Muscle layer of duodenum (tissue), 2 donors: Measurements from ENCODE around the gene ZNF646.

ENCODE experiments used
- H3K27ac ChIP-seq: one replicate; pipeline ENCODE4 v1.7.0; 2013; ENCODE audit warnings: mild to moderate bottlenecking, low read length
- H3K27me3 ChIP-seq: one replicate; pipeline ENCODE4 v1.7.0; 2013; ENCODE audit warnings: low read depth, mild to moderate bottlenecking, control low read depth, low read length
- H3K36me3 ChIP-seq, 2 donors: one replicate each; pipeline ENCODE4 v1.7.0; 2013; ENCODE audit warnings: low read length in 2 of 2, control low read depth in 1 of 2, mild to moderate bottlenecking in 1 of 2; ENCODE audit not compliant: insufficient read depth in 2 of 2, control insufficient read depth in 1 of 2
- H3K4me1 ChIP-seq, 2 donors: one replicate each; pipeline ENCODE4 v1.7.0; 2013; ENCODE audit warnings: low read length in 2 of 2, mild to moderate bottlenecking in 2 of 2, control low read depth in 1 of 2, moderate library complexity in 1 of 2; ENCODE audit not compliant: insufficient read depth in 2 of 2, control insufficient read depth in 1 of 2
- H3K4me3 ChIP-seq, 2 donors: one replicate each; pipeline ENCODE4 v1.7.0; 2013; ENCODE audit warnings: low read length in 2 of 2, low read depth in 1 of 2, mild to moderate bottlenecking in 1 of 2
- H3K9me3 ChIP-seq, 2 donors: one replicate each; pipeline ENCODE4 v1.7.0; 2013; ENCODE audit warnings: low read length in 2 of 2, control low read depth in 1 of 2, mild to moderate bottlenecking in 1 of 2; ENCODE audit not compliant: control insufficient read depth in 1 of 2
- donor health status: healthy.

ZNF646 gene

DNA sequence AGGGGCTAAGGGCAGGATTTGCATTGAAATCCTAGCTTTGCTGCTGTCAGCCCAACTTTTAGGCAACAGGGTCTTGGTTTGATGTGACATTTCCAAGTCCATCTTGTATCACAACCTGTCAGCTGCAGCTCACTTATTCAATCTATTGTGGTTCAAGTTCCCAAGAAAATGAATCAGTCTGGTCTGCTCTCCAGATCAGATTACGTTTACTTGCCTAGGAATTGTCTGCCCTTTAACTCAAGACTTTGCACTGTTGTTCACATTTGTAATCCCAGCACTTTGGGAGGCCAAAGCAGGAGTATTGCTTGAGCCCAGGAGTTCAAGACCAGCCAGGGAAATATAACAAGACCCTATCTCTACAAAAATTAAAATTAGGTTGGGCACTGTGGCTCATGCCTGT, 30.9 kb upstream of the ZNF646 start:
- Histone ChIP-seq H3K36me3 (peaks cover 18 to 30% of the 10 kb centered on the region in 2 donors), H3K27me3 (no peaks in the 10 kb centered on the region), H3K9me3 (no peaks in the 10 kb centered on the region), H3K4me1 (no peaks in the 10 kb centered on the region), H3K27ac (no peak overlapping the region), H3K4me3 (no peak overlapping the region)

- Histone ChIP-seq H3K27me3 (no peaks in the 10 kb centered on the region), H3K9me3 (no peaks in the 10 kb centered on the region), H3K4me1 (no peaks in the 10 kb centered on the region), H3K27ac (no peak overlapping the region), H3K4me3 (no peak overlapping the region), H3K36me3 (peaks cover 14 to 23% of the 10 kb centered on the region in 2 donors)
These were observed 30.2 kb upstream of the ZNF646 start for GRCh38 chr16:31043898-31044481.

DNA sequence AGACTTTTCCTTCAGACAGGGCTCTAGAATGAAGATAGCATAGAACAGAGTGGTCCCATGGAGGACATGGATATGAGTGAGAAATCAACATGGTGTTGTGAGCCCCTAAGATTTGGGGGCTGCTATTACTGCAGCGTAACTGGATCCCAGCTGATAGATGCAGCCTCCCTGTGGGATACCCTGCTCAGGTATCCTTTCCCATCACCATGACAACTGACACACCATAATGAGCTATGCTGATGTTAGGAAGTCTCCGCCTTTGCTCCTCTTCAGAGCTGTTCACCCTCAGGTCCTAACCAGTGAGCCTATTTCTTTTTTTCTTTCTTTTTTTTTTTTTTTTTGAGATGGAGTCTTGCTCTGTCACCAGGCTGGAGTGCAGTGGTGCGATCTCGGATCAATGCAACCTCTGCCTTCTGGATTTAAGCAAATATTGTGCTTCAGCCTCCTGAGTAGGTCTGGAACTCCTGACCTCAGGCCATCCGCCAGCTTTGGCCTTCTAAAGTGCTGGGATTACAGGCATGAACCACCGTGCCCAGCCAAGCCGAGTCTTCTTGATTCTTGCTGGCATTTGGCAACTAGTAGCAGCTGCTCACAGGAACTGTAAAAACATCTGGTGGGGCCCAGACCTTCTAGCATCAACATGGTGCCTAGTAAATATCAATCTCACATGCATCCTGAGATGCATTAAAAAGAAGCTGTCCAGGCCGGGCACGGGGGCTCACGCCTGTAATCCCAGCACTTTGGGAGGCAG, 23.8 kb upstream of the ZNF646 start:
- Histone ChIP-seq H3K4me3 (no peak overlapping the region), H3K36me3 (no peaks in the 10 kb centered on the region), H3K27me3 (no peaks in the 10 kb centered on the region), H3K27ac (no peak overlapping the region), H3K4me1 (no peaks in the 10 kb centered on the region), H3K9me3 (no peaks in the 10 kb centered on the region)

DNA sequence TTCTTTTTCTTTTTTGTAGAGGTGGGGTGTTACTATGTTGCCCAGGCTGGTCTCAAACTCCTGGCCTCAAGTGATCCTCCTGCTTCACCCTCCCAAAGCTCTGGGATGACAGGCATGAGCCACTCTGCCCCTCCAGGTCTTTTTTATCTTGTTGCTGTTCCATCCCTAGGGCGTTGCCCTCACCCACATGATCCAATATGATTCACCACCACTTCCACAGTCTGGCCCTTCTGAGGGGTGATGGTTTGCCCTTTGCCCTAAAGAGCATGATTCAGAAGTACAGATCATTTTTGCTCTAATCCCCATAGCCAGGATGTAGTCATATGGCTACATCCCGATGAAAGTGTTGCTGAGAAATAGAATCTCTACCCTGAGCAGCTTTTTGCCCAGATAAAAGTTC, 22.1 kb upstream of the ZNF646 start:
- Histone ChIP-seq H3K27me3 (no peaks in the 10 kb centered on the region), H3K36me3 (no peaks in the 10 kb centered on the region), H3K4me1 (no peaks in the 10 kb centered on the region), H3K9me3 (no peaks in the 10 kb centered on the region), H3K4me3 (no peak overlapping the region), H3K27ac (no peak overlapping the region)

- no peak overlapping the region for H3K27ac ChIP-seq
- no peaks in the 10 kb centered on the region for H3K27me3 ChIP-seq
- no peak overlapping the region for H3K4me3 ChIP-seq
- H3K4me1 ChIP-seq: no peaks in the 10 kb centered on the region
- H3K36me3 ChIP-seq: peaks cover 0 to 5% of the 10 kb centered on the region in 2 donors
- no peaks in the 10 kb centered on the region for H3K9me3 ChIP-seq
These were observed 18.6 kb upstream of the ZNF646 start for GRCh38 chr16:31055613-31056012.

- H3K27me3 ChIP-seq: no peaks in the 10 kb centered on the region
- peaks cover 0 to 7% of the 10 kb centered on the region in 2 donors for H3K4me1 ChIP-seq
- no peak overlapping the region for H3K27ac ChIP-seq
- H3K36me3 ChIP-seq: peaks cover 0 to 30% of the 10 kb centered on the region in 2 donors
- no peaks in the 10 kb centered on the region for H3K9me3 ChIP-seq
- H3K4me3 ChIP-seq: no peak overlapping the region
These were observed 13.0 kb upstream of the ZNF646 start for GRCh38 chr16:31061126-31061812.

DNA sequence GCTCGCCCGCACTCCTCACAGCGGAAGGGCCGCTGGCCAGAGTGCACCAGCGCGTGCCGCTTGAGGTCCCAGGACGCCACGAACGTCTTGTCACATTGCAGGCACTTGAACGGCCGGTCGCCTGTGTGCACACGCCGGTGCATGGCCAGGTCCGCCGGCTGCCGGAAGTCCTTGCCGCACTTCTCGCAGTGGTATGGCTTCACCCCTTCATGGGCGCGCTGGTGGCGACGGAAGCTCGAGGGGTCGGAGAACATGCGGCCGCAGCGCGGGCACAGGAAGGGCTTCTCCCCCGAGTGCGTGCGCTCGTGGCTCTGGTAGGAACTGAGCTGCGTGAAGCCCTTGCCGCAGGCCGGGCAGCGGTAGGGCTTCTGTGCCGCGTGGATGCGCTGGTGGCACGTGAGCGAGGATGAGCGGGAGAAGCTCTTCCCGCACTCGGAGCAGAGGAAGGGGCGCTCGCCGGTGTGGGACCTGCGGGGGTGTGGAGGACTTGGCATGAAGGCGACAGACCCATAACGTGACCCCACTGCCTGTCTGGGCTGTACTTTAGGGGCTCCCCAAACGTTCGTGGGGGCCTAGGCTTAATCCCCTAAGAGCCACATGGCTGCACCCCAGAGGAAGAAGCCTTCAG, 12.3 kb upstream of the ZNF646 start:
- peaks cover 0 to 30% of the 10 kb centered on the region in 2 donors for H3K36me3 ChIP-seq
- no peak overlapping the region for H3K27ac ChIP-seq
- H3K9me3 ChIP-seq: no peaks in the 10 kb centered on the region
- no peaks in the 10 kb centered on the region for H3K27me3 ChIP-seq
- no peak overlapping the region for H3K4me3 ChIP-seq
- H3K4me1 ChIP-seq: peaks cover 0 to 7% of the 10 kb centered on the region in 2 donors

DNA sequence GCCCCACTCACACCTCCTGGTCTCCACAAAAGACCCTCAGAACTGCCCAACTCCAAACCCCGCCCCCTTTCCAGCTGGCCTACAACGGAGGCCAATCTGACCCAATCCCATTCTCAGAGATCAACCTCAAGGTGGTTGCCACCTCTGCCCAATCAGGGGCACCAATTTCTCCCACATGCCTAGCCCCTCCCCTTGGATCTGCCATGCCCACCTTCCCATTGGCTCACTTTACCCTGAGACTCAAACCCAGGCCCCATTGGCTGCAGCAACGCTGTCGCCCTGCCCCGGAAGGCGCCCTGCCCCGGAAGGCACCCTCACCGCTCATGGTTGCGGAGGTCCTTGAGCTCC, 10.8 kb upstream of the ZNF646 start:
- no peak overlapping the region for H3K4me3 ChIP-seq
- no peaks in the 10 kb centered on the region for H3K9me3 ChIP-seq
- no peaks in the 10 kb centered on the region for H3K27me3 ChIP-seq
- no peak overlapping the region for H3K27ac ChIP-seq
- peaks cover 0 to 30% of the 10 kb centered on the region in 2 donors for H3K36me3 ChIP-seq
- peaks cover 0 to 7% of the 10 kb centered on the region in 2 donors for H3K4me1 ChIP-seq

GRCh38 chr16:31063843-31064611, 10.2 kb upstream of the ZNF646 start:
- H3K4me3 ChIP-seq: no peak overlapping the region
- no peaks in the 10 kb centered on the region for H3K27me3 ChIP-seq
- no peaks in the 10 kb centered on the region for H3K9me3 ChIP-seq
- peaks cover 0 to 30% of the 10 kb centered on the region in 2 donors for H3K36me3 ChIP-seq
- H3K27ac ChIP-seq: peak overlapping the region; percentile 56
- H3K4me1 ChIP-seq: peaks cover 0 to 7% of the 10 kb centered on the region in 2 donors

DNA sequence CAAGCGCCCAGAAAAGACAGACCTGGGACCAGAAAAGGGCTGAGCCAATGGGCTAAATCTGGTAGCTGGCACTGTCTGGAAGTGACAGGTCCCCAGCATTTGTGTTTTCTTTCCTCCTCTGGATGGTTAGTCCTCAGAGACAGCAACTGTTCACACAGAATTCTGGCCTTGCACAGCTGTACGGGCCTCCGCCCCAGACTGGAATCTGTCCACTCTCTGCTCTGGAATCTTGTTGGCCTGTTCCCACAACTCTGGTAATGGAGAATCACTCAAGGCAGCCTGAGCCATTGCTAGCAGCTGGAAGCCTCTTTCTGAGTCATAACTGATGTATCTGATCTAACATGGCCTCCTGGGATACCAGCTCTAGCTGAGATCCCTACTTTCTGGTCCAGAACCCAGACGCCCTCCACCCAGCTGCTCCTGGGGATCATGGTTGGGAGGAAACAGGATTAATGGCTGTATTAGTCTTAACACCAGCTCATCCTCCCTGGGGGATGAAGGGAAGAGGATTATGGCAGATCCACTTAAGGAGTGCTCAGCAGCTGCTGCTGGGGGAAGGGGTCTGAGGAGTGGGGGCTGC, 9.2 kb upstream of the ZNF646 start:
- Histone ChIP-seq H3K9me3 (no peaks in the 10 kb centered on the region), H3K27ac (peak overlapping the region; percentile 56), H3K4me1 (peaks cover 0 to 7% of the 10 kb centered on the region in 2 donors), H3K36me3 (peaks cover 0 to 30% of the 10 kb centered on the region in 2 donors), H3K4me3 (no peak overlapping the region), H3K27me3 (no peaks in the 10 kb centered on the region)
